Astrocyte of the hippocampus (primary cell): ENCODE measurements around the gene MMP23B.

Experiments
- DNase-seq: peaks from one replicate; pipeline ENCODE4 v3.0.0; 2011; ENCODE audit warnings: low read depth, low spot score

MMP23B gene

GRCh38 chr1:1602304-1602967 is 29.5 kb upstream of the MMP23B start:
- DNase-seq, result no peak

GRCh38 chr1:1602968-1603506 is 28.9 kb upstream of the MMP23B start:
- no peak for DNase-seq

- DNase-seq, result no peak
Measured at GRCh38 chr1:1603671-1604373, 28.2 kb upstream of the MMP23B start.

GRCh38 chr1:1604374-1605033 is 27.5 kb upstream of the MMP23B start:
- no peak for DNase-seq

GRCh38 chr1:1605034-1605591 is 26.9 kb upstream of the MMP23B start:
- no peak for DNase-seq

- no peak for DNase-seq
Measured at GRCh38 chr1:1605724-1606123, 26.2 kb upstream of the MMP23B start.

GRCh38 chr1:1606232-1606631 is 25.7 kb upstream of the MMP23B start:
- DNase-seq, result no peak

- no peak for DNase-seq
Measured at GRCh38 chr1:1609822-1610485, 22.0 kb upstream of the MMP23B start.

GRCh38 chr1:1610796-1611195 is 21.2 kb upstream of the MMP23B start:
- no peak for DNase-seq

GRCh38 chr1:1612104-1612400 is 19.9 kb upstream of the MMP23B start:
- DNase-seq, result no peak

- DNase-seq, result no peak
Measured at GRCh38 chr1:1613509-1614082, 18.4 kb upstream of the MMP23B start.

GRCh38 chr1:1614204-1614953 is 17.6 kb upstream of the MMP23B start:
- peak; percentile 67 for DNase-seq

- no peak for DNase-seq
Measured at GRCh38 chr1:1614954-1615255, 17.1 kb upstream of the MMP23B start.

GRCh38 chr1:1615256-1616044 is 16.5 kb upstream of the MMP23B start, which contains the start of gene MIB2:
Gene MIB2, plus strand, starts transcription at chr1:1615500. Its CDS starts 7,953 bp downstream, at chr1:1623453.
- DNase-seq, result peak; percentile 99

- peak; percentile 73 for DNase-seq
Measured at GRCh38 chr1:1616045-1616790, 15.8 kb upstream of the MMP23B start.

- DNase-seq, result no peak
Measured at GRCh38 chr1:1616838-1617237, 15.1 kb upstream of the MMP23B start.

- DNase-seq, result no peak
Measured at GRCh38 chr1:1617516-1617915, 14.5 kb upstream of the MMP23B start.

GRCh38 chr1:1617925-1618324 is 14.0 kb upstream of the MMP23B start:
- no peak for DNase-seq

- DNase-seq, result no peak
Measured at GRCh38 chr1:1618396-1619068, 13.4 kb upstream of the MMP23B start.
